HL-60/S4 treated with retinoic acid at 250 ng/mL for 4 days and 3 days (cell line): ENCODE measurements around the gene KDM4F.
"Not testable (repeated sequence)": the region's sequence is repeated elsewhere in the genome, so short reads cannot be mapped to it uniquely, and the experiment has no call there.

Source experiments
- in situ Hi-C: fragments of 300-500 bp; cut with MboI; formaldehyde crosslinking; loops from 2 replicates; pipeline ENCODE4 v1.7.0; 2022; ENCODE audit warnings: low sequenced_read_pairs

The KDM4F gene

DNA sequence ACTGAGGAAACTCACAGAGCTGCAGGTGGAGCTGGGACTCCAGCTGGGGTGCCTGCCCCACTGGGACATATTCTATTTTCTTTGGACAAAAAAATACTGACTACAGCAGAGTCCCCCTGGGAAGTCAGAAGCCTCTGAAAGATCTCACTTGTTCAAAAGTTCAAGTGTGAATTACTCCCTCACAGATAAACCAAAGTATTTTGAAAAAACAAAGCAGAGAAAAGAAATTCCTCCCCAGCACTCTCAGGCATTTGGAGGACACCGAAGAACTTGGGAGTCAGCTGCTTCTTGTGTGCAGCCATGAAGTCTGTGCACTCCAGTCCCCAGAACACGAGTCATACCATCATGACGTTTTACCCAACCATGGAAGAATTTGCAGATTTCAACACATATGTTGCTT is at the start of gene KDM4F:
Gene KDM4F (plus strand): TSS at position 301 of the 400 bp plus-strand sequence.
- in situ Hi-C loops = not testable (repeated sequence)

DNA sequence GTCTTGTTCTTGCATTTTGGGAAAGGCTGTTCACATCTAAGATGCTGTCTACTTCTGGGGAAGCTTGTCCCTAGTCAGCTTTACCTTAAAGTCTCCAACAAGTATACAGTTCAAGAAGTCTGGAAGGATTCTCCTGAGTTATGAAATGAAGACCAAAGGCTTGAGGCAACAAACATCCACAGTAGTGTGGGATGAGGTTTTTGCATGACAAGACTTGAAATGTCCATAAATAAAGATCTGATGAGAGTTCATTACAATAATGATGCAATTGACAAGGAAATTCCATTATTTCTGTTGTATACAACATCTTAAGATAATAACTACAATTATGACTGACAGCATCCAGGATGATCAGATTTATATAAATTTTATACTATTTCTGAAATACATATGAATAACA is 45.5 kb upstream of the KDM4F start:
- in situ Hi-C loops = no loop called here

DNA sequence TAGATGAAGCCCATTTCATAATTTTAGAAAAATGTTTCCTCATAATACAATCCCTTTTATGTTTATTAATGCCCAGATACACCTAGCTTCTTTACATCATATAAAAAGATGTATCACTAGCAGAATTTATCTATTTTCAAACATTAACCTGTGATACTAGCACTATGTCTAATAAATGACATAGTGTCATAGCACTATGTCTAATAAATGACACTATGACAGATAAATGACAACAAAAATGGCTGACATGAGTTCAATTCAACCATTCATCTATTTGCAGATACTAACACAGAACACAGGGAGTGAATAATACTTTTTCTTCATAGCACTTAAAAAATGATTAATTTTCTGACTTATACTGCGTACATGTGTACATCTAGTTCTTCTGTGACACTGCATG is 43.6 kb upstream of the KDM4F start:
- in situ Hi-C loops = no loop called here

DNA sequence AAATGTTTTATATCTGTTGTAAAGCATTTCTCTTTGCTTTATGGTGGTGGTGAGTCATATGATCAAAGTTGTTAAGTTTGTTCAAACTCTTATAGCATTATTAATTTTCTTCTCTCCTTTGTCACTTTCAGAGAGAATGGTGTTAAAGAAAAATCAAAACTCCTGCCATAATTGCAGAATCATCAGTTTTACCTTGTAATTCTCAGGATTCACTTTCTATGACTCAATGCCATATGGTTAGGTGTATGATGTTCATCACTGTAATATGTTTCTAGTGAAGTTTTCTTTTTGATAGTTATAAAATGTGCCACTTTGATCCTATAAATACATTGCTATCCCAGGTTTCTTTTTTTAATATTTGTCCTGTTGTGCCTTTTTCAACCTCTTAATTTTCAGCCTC is 37.8 kb upstream of the KDM4F start:
- in situ Hi-C loops = no loop called here

DNA sequence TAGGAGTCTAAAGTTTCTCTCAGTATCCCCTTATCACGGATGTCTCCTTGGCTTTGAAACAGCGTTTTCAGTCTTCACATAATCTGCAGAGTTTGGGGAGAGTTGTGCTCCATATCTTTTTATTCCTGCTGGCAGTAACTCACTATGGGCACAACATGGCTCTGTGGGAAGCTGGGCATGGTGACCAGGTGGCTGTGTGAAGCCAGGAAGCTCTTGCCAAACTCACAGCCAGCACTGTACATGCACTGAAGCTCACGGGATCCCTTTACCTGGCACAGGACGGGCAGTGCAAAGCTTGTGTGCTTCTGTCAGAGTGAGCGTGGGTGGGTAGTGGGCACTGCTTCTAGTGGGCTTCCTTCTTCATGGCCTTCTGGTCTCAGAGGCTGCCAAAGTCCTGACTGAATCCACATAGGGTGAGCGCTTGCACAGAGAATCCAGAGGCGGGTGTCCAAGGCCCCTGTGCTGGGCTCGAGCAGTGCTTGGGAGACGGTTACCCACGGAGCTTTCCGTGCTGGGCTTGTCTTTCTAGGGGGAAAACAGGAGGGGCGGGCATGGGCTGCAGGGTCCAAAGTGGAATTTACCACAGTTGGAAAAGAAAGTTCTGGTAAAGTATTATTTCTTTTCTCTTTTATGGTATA is 34.9 kb upstream of the KDM4F start:
- in situ Hi-C loops = no loop called here

DNA sequence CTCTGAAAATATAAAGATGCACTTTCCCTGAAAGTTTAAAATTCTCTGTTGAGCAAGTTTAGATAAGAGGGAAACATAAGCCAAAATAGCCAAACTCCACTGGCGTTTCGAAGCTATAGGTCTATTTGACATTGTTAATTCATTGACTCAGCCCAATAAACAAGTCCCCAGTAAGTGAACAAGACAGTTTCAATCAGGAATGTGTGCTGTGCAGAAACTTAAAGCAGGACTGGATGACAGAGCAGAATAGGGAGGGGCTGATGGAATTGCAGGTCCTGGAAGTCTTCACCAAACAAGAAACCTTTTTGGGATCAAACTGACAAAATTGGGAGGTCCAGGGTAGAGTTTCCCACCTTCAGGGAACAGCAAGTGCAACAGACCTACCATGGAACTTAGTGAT is 33.1 kb upstream of the KDM4F start:
- in situ Hi-C loops = no loop called here

DNA sequence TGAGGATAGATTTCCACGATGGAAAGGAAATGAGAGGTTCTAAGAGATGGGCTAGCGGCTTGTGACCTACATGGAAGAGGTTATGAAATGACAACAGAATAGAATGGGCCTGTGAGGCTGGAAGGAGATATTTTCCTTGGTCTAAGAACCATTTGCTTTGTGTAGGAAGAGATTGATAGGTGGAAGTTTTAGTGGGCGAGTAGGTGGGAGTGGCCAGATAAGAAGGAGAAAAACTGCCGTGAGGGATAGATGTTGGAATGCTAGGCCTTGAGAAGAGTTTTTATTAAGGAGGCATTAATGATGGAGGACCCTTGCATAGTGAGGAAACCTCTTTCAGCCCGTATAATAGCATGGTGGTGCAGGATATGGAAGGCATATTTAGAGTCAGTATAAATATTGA is 27.8 kb upstream of the KDM4F start:
- in situ Hi-C loops = not testable (repeated sequence)

DNA sequence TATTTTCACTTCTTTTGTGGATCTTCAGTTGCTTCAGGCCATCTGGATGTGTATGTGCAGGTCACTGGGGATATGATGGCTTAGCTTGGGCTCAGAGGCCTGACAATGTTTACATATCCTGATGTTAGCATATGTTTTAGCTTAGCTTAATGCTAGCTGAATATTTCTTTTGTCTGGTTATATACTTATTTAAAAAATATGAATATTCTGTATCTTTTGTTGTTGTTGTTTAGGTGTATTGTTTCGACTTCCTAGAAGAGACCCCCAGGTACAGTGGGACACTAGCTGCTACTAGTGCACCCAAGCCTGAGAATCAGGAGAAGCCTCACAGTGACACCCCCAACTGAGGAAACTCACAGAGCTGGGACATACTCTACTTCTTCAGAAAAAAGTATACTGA is 24.3 kb upstream of the KDM4F start, which contains the start of gene KDM4E:
Gene KDM4E (plus strand): TSS at position 301 of the 400 bp plus-strand sequence. CDS start 300 bp downstream, outside the sequence.
- in situ Hi-C loops = no loop called here

DNA sequence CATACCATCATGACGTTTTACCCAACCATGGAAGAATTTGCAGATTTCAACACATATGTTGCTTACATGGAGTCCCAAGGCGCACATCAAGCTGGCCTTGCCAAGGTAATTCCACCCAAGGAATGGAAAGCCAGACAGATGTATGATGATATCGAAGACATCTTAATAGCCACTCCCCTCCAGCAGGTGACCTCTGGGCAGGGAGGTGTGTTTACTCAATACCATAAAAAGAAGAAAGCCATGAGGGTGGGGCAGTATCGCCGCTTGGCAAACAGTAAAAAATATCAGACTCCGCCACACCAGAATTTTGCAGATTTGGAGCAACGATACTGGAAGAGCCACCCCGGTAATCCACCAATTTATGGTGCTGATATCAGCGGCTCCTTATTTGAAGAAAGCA is 23.6 kb upstream of the KDM4F start:
- in situ Hi-C loops = not testable (repeated sequence)

DNA sequence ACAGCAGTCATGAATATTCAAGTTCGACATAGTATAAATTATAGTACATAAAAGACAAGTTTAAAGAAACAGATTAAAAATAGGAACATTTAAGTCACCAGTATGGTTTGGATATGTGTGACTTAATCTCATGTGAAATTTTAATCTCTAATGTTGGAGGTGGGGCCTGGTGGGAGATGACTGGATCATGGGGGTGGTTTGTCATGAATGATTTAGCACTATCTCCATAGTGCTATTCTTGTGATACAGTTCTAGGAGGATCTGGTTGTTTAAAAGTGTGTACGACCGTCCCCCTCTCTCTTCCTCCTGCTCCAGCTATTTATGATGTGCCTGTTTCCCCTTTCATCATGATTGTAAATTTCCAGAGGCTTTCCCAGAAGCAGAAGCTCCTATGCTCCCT is 20.9 kb upstream of the KDM4F start:
- in situ Hi-C loops = no loop called here

DNA sequence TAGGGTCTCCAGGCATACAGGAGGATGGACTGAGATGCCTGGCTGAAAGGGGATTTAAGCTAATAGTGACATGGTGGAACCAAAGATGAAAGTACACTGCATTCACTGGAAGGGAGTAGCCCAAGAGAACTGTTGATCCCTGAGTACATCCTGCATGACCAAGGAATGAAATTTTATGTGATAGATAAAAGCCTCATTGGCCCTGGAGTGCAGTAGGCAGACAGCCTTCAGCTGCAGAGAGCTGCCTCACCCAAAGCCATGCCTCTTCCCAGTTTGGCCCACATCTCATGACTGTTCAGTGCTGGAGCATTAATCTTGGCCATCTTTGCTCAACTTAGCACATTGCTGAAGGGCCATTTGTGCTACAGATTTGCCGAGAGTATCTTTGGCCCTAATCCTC is 16.2 kb upstream of the KDM4F start:
- in situ Hi-C loops = no loop called here

DNA sequence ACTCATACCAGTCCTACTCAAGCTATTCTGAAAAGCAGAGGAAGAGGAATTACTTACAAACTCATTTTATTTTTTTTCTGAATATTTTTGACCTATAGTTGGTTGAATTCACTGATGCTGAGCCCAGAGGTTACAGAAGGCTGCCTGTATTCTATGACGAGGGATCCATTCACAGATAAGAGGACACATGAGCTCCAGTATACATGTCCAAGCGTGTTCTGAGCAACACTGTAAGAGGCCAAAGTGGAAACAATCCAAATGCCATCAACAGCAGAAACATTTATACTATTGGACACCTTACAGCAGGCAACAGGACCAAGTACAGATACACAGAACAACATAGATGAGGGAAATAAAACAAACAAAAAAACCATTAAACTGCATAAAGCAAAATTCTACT is 13.9 kb upstream of the KDM4F start:
- in situ Hi-C loops = no loop called here

DNA sequence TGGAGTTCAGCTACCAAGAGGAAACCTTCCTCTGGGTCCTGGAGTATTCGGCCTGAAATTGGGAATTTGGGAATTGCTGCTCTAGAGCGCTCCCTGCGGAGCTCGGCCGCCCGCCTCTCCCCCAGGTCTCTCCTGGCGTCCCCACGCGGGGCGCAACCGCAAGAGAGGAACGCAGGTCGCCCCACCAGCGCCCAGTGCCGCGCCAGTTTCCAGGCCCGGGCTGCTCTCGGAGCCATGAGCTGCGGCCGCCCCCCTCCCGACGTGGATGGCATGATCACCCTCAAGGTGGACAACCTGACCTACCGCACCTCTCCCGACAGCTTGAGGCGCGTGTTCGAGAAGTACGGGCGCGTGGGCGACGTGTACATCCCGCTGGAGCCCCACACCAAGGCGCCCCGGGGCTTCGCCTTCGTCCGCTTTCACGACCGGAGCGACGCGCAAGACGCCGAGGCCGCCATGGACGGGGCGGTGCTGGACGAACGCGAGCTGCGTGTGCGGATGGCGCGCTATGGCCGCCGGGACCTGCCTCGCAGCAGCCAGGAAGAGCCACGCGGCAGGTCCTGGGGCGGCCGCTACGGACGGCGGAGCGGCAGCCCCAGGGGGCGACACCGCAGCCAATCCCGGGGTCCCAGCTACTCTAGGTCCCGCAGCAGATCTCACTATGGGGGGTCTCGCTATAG is 11.7 kb upstream of the KDM4F start:
- in situ Hi-C loops = not testable (repeated sequence)

DNA sequence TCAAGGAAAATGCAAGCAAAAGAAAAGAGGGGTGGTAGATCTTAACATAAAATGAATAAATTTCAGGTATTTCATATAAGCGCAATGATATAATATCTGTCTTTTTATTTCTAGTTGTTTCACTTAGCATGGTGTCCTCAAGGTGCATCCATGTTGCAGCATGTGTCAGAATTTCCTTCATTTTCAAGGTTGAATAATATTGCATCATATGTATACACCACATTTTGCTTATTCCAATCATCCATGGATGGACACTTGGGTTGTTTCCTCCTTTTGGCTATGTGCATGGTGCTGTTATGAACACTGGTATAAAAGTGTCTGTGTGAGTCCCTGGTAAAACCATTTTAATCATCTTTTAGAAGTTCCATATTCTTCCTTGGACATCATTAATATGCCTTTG is 7.0 kb upstream of the KDM4F start:
- in situ Hi-C loops = no loop called here

DNA sequence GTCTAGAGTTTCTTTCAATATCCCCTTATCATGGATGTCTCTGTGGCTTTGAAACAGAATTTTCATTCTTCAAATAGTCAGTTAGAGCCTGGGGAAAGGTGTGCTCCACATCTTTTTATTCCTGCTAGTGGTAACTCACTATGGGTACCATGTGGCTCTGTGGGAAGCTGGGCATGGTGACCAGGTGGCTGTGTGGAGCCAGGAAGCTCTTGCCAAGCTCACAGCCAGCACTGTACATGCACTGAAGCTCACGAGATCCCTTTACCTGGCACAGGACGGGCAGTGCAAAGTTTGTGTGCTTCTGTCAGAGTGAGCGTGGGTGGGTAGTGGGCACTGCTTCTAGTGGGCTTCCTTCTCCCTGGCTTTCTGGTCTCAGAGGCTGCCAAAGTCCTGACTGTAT is 6.3 kb upstream of the KDM4F start:
- in situ Hi-C loops = no loop called here

DNA sequence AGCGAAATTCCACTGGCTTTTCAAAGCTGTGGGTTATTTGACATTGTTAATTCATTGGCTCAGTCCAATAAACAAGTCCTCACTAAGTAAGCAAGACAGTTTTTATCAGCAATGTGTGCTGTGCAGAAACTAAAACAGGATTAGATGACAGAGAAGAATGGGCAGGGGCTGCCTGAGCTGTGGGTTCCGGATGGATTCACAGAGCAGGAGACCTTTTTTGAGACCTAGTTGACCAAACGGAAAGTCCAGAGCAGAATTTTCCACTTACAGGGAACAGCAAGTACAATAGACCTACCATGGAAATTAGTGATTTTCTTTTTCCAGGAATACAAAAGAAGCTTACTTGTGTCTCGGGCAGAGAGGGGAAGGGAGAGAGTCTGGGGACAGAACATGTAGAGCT is 5.2 kb upstream of the KDM4F start:
- in situ Hi-C loops = no loop called here

DNA sequence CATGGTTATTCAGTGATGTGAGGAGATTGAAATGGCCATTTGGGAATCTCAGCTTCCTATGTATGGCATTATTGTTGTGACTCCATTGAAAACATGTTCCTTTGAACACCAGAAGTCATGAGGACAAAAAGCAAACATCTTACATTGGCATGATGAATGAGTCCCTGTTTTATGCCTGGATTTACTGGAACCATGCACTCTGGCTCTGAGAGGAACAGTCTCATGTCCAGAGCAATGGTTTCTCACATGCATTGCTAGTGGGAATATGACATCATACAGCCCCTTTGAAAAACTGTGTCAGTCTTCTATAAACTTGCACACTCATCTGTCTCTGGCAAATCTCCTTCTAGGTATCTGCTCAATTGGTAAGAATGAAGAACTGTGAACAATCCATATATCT is 3.4 kb upstream of the KDM4F start:
- in situ Hi-C loops = no loop called here

DNA sequence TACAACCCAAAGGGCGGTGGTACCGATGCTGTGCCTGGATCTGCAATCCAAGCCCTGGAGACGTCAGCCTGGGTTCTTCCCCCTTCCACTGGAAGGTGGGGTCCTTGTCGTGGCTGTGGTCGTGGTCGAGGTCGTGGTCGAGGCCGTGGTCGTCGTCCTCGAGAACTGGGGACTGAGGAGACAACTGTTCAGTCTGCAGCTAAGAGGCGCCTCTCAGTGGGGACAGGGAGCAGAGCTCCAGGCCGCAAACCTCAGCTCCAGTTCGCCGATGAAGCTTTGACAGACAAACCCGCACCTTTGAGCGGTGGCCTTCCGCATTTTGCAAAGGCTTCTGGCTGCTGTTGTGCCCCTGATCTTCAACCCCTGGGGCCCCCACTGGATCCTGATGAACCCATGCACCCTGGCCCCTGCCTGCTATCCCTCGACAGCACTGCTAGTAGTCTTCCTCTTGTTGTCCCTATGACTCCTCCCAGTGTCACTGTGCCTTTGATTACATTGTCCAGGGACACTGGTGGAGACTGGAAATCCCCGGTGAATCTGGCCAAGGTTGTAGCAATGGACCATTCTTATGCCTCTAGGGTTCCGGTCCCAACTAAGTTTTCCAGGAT is 1.5 kb downstream of the KDM4F start:
- in situ Hi-C loops = no loop called here

DNA sequence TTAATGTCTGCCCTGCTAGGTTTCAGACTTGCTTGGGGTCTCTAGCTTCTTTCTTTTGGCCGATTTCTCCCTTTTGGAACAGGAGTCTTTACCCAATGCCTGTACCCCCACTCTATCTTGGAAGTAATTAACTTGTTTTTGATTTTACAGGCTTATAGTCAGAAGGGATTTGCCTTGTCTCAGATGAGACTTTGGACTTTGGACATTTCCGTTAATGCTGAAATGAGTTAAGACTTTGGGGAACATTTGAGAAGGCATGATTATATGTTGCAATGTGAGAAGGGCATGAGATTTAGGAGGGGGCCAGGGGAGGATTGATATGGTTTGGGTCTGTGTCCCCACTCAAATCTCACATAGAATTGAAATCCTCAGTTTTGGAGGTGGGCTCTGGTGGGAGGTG is 5.1 kb downstream of the KDM4F start:
- in situ Hi-C loops = no loop called here

DNA sequence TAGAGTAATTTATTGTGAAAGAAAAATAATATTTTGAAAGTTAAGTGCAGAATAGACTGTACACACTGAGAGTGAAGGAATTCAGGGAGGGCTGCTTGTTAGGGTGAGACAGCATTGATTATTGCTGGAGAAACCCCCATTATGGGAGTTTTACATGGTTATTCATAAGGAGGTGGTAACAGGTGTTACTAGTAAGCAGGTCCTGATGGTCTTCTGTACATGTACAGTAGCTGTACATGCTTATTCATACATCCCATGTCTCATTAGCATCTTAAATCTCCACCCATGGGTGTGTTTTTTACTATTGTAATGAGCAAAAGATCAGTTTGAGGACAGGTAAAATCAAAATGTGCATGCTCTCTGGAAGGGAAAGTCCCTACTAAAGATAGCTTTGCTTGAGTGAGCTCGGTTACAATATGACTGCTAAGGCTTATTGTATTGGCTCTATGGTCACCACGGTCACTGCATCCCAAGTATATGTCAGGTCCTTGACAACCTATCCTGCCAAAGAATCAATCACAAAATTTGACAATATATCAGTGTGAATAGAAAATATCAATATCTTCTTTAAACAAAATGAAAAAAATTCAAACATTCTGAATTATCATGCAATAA is 6.2 kb downstream of the KDM4F start:
- in situ Hi-C loops = no loop called here

DNA sequence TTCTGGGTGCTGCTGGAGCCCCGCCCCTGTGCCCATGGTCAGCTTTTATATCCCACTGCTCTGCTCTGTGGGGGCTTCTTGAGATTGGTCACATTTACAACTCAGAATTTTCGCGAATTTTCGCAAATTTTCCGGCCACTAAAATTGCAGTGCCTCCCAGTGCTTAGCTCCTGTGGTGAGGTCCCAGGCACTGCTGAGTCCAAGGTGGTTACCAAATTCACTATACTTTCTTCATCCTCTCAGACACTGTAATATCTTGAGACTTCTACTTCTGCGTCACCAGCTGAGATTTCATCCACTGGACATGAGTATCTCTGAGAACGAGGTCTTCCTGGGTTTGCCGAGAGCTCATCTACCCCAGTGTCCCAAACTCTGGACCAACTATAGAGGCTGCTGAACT is 8.7 kb downstream of the KDM4F start:
- in situ Hi-C loops = no loop called here

DNA sequence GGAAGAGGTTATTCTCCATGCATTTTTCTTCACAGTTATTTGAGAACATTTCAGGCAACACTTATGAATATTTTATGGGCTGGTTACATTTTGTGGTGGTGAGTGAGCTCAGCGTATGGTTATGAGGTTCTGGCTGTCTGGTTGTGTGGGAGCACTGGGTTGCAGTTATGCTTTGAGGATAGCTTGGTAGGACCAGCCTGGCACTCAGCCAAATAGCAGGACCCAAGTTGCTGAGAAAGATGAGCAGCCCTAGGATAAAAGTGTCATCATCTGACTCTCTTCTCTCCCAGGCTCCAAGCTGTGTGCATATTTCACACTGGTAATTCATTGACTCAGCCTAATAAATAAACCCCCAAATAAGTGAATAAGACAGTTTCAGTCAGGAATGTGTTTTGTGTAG is 9.4 kb downstream of the KDM4F start:
- in situ Hi-C loops = no loop called here
